Measurements from ENCODE around the gene CCDC121. TPM values are rescaled to one million over a fixed set of nuclear protein-coding genes. Genes with fewer than 3 reads are reported as not detected.

CCDC121 gene, protein sequence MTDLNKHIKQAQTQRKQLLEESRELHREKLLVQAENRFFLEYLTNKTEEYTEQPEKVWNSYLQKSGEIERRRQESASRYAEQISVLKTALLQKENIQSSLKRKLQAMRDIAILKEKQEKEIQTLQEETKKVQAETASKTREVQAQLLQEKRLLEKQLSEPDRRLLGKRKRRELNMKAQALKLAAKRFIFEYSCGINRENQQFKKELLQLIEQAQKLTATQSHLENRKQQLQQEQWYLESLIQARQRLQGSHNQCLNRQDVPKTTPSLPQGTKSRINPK
- 2.2 TPM for total RNA-seq
- 2.6 TPM for polyA plus RNA-seq
- long read RNA-seq, donor 1: 0 reads
- long read RNA-seq, donor 2, partial matches to known transcripts: 0 of 7 reads
- long read RNA-seq, donor 2, other reads (novel, unspliced or antisense): 0 of 7 reads
- long read RNA-seq, donor 3, partial matches to known transcripts: 0 of 1 reads
- long read RNA-seq, donor 3, other reads (novel, unspliced or antisense): 0 of 1 reads
- long read RNA-seq, donor 4, partial matches to known transcripts: 0 of 1 reads
- long read RNA-seq, donor 4, other reads (novel, unspliced or antisense): 0 of 1 reads
- long read RNA-seq, donor 5, partial matches to known transcripts: 0 of 2 reads
- long read RNA-seq, donor 5, other reads (novel, unspliced or antisense): 0 of 2 reads
- long read RNA-seq, donor 6, partial matches to known transcripts: 0 of 4 reads
- long read RNA-seq, donor 6, other reads (novel, unspliced or antisense): 0 of 4 reads
- long read RNA-seq, donor 7, partial matches to known transcripts: 0 of 3 reads
- long read RNA-seq, donor 7, other reads (novel, unspliced or antisense): 0 of 3 reads
- long read RNA-seq, donor 8: 0 reads
- long read RNA-seq, donor 9, partial matches to known transcripts: 0 of 1 reads
- long read RNA-seq, donor 9, other reads (novel, unspliced or antisense): 0 of 1 reads
- long read RNA-seq, donor 10, partial matches to known transcripts: 0 of 4 reads
- long read RNA-seq, donor 10, other reads (novel, unspliced or antisense): 0 of 4 reads

DNA sequence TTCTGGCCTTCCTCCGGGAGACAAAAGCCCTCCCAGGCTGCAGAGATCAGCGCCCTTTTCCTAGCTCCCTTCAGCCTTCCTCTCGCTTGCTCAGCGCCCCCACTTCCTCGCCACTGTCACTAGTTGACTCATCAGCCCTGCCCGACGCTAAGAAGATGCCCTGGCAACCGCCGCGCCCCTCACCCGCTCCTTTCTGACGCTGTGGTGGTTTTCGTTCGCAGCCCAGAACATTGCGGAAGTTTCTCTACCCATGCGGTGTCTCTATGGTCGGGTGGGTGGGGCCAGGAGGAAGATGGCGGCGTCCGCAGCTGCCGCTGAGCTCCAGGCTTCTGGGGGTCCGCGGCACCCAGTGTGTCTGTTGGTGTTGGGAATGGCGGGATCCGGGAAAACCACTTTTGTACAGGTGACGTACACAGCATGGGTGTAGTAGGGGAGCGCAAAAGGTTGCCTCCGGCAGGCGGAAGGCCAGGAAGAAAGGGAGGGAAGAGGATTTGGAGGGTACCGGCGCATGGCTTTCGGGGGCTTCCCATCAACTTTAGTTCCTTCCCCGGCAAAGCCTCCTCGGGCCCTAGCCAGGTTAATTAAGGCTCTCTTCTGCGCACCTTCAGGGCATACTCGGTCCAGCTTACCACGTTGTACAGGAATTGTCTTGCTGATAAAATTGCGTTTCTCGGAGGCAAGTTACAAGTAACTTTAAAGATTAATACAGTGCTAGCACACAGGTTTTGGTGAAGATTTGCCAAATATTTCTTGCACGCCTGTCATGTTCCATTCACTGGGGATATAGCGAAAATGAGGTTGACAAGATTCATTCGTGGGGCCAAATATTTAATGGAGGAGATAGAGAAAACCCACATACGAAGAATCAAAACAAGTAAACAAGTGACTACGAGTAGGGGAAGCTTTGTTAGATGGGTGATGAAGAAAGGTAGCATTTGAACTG is at the start of gene CCDC121, which contains the start of gene GPN1:
Gene CCDC121, minus strand, starts transcription at position 246 of the 943 bp plus-strand sequence. CDS start 1,213 bp downstream, outside the sequence.
Gene GPN1, plus strand, starts transcription at position 284 of the 943 bp plus-strand sequence. Its CDS starts 9 bp downstream, at position 293.
- peaks cover 12 to 33% of the 10 kb centered on the region in 2 donors for H3K36me3 ChIP-seq (ENCODE audit: control insufficient read depth in 2 of 2, insufficient read depth in 2 of 2, low read length in 1 of 2)
- WGBS: 1% methylated on average over 44 of the region's 44 CpGs
- H3K27ac ChIP-seq (ENCODE audit: low read depth in 1 of 2, low read length in 1 of 2): peak within 1 kb of the TSS; percentile 60 to 83
- H3K4me1 ChIP-seq (ENCODE audit: control insufficient read depth in 2 of 2, insufficient read depth in 2 of 2, low read length in 2 of 2): peaks cover 11 to 21% of the 10 kb centered on the region in 2 donors
- no peaks in the 10 kb centered on the region for H3K27me3 ChIP-seq (ENCODE audit: control insufficient read depth in 2 of 2, insufficient read depth in 1 of 2, low read length in 1 of 2)
- H3K9me3 ChIP-seq (ENCODE audit: control insufficient read depth in 2 of 2, insufficient read depth in 1 of 2, low read length in 1 of 2): no peaks in the 10 kb centered on the region
- H3K4me3 ChIP-seq (ENCODE audit: low read length in 2 of 2): peak within 1 kb of the TSS; percentile 69 to 85
- DNase-seq (ENCODE audit: low read depth in 6 of 9, low spot score in 9 of 9): peak; percentile 83 to 96 (median 91)

DNA sequence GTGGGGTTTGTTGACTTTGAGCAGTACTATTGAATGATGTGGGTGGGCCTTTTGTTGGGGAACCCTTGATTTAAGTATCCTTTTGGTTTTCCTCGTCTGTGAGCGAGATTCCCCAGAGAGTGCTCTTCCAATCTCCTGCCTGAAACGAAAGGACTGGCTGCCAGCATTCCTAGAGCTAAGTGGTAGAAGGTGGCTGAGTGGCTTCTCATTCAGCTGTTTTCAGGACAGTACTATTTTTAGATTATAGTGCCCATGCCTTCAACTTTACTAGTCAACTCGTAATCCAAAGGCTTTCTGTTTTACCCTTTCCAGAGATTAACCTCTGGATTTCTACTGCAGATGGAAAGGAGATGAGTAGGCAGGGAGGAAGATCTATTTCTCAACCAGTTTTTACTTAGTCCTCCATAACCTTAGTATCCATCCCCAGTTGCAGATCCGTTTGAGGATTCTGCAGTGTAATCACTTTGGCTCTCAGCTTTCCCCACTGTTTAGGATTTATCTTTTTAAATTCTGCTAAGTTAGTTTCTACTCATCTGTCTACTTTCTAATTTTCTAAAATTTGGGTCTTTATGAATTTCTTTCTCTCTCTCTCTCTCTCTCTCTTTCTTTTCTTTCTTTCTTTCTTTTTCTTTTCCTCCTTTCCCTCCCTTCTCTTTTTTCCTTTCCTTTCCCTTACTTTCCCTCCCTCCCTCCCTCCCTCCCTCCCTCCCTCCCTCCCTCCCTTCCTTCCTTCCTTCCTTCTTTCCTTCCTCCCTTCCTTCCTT is 44.1 kb upstream of the CCDC121 start:
- H3K4me1 ChIP-seq (ENCODE audit: control insufficient read depth in 2 of 2, insufficient read depth in 2 of 2, low read length in 2 of 2): no peaks in the 10 kb centered on the region
- H3K9me3 ChIP-seq (ENCODE audit: control insufficient read depth in 2 of 2, insufficient read depth in 1 of 2, low read length in 1 of 2): no peaks in the 10 kb centered on the region
- no peak for DNase-seq (ENCODE audit: low read depth in 6 of 9, low spot score in 9 of 9)
- no peak overlapping the region for H3K27ac ChIP-seq (ENCODE audit: low read depth in 1 of 2, low read length in 1 of 2)
- no peak overlapping the region for H3K4me3 ChIP-seq (ENCODE audit: low read length in 2 of 2)
- H3K27me3 ChIP-seq (ENCODE audit: control insufficient read depth in 2 of 2, insufficient read depth in 1 of 2, low read length in 1 of 2): no peaks in the 10 kb centered on the region
- peaks cover 15 to 39% of the 10 kb centered on the region in 2 donors for H3K36me3 ChIP-seq (ENCODE audit: control insufficient read depth in 2 of 2, insufficient read depth in 2 of 2, low read length in 1 of 2)
- 94% methylated on average over 5 of the region's 5 CpGs for WGBS

- no peak for DNase-seq (ENCODE audit: low read depth in 6 of 9, low spot score in 9 of 9)
- peaks cover 19 to 32% of the 10 kb centered on the region in 2 donors for H3K36me3 ChIP-seq (ENCODE audit: control insufficient read depth in 2 of 2, insufficient read depth in 2 of 2, low read length in 1 of 2)
Observed at GRCh38 chr2:27671235-27671634, 42.4 kb upstream of the CCDC121 start.

DNA sequence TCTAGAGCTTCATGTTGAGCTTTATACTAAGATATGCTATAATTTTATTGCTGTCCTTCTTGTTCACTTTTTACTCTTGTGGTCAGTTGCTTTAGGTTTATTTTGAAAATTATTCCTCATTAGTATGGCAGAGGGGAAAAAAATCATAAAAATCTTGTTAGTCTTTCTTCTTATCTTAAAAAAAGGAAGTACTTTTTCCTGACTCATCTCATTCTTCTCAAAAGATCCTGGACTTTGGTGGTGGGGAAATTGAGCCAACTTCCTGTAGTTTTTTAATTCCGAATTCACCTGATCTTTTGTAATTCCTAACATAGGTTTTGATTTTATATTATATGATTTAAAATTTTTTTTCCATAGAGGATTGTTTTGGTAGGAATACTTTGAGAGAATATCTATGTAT is 38.6 kb upstream of the CCDC121 start:
- no peak overlapping the region for H3K27ac ChIP-seq (ENCODE audit: low read depth in 1 of 2, low read length in 1 of 2)
- H3K4me1 ChIP-seq (ENCODE audit: control insufficient read depth in 2 of 2, insufficient read depth in 2 of 2, low read length in 2 of 2): peaks cover 15 to 16% of the 10 kb centered on the region in 2 donors
- H3K27me3 ChIP-seq (ENCODE audit: control insufficient read depth in 2 of 2, insufficient read depth in 1 of 2, low read length in 1 of 2): no peaks in the 10 kb centered on the region
- peaks cover 15% of the 10 kb centered on the region in 2 donors for H3K36me3 ChIP-seq (ENCODE audit: control insufficient read depth in 2 of 2, insufficient read depth in 2 of 2, low read length in 1 of 2)
- DNase-seq (ENCODE audit: low read depth in 6 of 9, low spot score in 9 of 9): no peak
- 69% methylated on average over 1 of the region's 1 CpG for WGBS
- peaks cover 0 to 9% of the 10 kb centered on the region in 2 donors for H3K9me3 ChIP-seq (ENCODE audit: control insufficient read depth in 2 of 2, insufficient read depth in 1 of 2, low read length in 1 of 2)
- H3K4me3 ChIP-seq (ENCODE audit: low read length in 2 of 2): no peak overlapping the region

More at GRCh38 chr2:27671235-27671634, 42.4 kb upstream of the CCDC121 start:
- H3K9me3 ChIP-seq (ENCODE audit: control insufficient read depth in 2 of 2, insufficient read depth in 1 of 2, low read length in 1 of 2): no peaks in the 10 kb centered on the region
- no peaks in the 10 kb centered on the region for H3K27me3 ChIP-seq (ENCODE audit: control insufficient read depth in 2 of 2, insufficient read depth in 1 of 2, low read length in 1 of 2)
- no peak overlapping the region for H3K4me3 ChIP-seq (ENCODE audit: low read length in 2 of 2)
- no peak overlapping the region for H3K27ac ChIP-seq (ENCODE audit: low read depth in 1 of 2, low read length in 1 of 2)
- WGBS: over 99% methylated on average over 4 of the region's 4 CpGs
- no peaks in the 10 kb centered on the region for H3K4me1 ChIP-seq (ENCODE audit: control insufficient read depth in 2 of 2, insufficient read depth in 2 of 2, low read length in 2 of 2)

DNA sequence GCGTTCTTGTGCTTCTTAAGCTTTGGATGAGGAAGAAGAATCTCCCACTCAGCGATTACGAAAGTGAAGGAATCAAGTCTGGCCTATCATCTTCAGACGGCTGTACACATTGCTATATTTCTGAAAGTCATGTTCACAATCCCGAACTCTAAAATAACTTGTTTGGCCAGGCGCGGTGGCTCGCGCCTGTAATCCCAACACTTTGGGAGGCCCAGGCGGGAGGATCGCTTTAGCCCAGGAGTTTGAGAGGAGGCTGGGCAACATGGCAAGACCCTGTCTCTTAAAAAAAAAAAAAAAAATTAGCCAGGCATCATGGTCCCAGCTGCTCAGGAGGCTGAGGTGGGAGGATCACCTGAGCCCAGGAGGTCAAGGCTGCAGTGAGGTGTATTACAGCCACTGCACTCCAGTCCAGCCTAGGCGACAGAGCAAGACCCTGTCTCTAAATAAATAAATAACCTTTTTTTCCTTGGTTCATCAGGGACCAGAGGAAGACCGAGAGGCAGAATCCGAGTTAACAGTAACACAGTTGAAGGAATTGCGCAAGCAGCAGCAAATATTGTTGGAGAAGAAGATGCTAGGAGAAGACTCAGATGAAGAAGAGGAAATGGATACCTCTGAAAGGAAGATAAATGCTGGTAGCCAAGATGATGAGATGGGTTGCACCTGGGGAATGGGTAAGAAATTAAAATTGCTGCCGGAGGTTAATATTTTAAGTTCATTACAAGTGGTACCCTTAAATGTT is 36.0 kb upstream of the CCDC121 start:
- WGBS: 91% methylated on average over 16 of the region's 16 CpGs
- Histone ChIP-seq H3K4me3 (ENCODE audit: low read length in 2 of 2) (peak overlapping the region; percentile 81 to 98), H3K36me3 (ENCODE audit: control insufficient read depth in 2 of 2, insufficient read depth in 2 of 2, low read length in 1 of 2) (peaks cover 28 to 34% of the 10 kb centered on the region in 2 donors), H3K9me3 (ENCODE audit: control insufficient read depth in 2 of 2, insufficient read depth in 1 of 2, low read length in 1 of 2) (peaks cover 0 to 9% of the 10 kb centered on the region in 2 donors), H3K4me1 (ENCODE audit: control insufficient read depth in 2 of 2, insufficient read depth in 2 of 2, low read length in 2 of 2) (peaks cover 15 to 17% of the 10 kb centered on the region in 2 donors), H3K27me3 (ENCODE audit: control insufficient read depth in 2 of 2, insufficient read depth in 1 of 2, low read length in 1 of 2) (no peaks in the 10 kb centered on the region), H3K27ac (ENCODE audit: low read depth in 1 of 2, low read length in 1 of 2) (no peak overlapping the region)
- DNase-seq (ENCODE audit: low read depth in 6 of 9, low spot score in 9 of 9): no peak

DNA sequence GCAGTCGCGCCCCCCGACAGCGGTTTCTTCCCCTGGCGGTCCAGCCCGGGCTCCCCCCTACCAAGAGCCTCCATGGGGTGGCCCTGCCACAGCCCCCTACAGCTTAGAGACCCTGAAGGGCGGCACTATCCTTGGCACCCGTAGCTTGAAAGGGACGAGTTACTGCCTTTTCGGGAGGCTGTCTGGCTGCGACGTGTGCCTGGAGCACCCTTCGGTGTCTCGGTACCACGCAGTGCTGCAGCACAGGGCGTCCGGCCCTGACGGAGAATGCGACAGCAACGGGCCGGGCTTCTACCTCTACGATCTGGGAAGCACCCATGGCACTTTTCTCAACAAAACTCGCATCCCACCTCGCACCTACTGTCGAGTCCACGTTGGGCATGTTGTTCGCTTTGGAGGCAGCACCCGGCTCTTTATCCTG is 35.4 kb upstream of the CCDC121 start:
- WGBS: 4% methylated on average over 28 of the region's 28 CpGs
- peak in 3 of 9 donors; percentile 1 to 11 (median 6) for DNase-seq (ENCODE audit: low read depth in 6 of 9, low spot score in 9 of 9)

DNA sequence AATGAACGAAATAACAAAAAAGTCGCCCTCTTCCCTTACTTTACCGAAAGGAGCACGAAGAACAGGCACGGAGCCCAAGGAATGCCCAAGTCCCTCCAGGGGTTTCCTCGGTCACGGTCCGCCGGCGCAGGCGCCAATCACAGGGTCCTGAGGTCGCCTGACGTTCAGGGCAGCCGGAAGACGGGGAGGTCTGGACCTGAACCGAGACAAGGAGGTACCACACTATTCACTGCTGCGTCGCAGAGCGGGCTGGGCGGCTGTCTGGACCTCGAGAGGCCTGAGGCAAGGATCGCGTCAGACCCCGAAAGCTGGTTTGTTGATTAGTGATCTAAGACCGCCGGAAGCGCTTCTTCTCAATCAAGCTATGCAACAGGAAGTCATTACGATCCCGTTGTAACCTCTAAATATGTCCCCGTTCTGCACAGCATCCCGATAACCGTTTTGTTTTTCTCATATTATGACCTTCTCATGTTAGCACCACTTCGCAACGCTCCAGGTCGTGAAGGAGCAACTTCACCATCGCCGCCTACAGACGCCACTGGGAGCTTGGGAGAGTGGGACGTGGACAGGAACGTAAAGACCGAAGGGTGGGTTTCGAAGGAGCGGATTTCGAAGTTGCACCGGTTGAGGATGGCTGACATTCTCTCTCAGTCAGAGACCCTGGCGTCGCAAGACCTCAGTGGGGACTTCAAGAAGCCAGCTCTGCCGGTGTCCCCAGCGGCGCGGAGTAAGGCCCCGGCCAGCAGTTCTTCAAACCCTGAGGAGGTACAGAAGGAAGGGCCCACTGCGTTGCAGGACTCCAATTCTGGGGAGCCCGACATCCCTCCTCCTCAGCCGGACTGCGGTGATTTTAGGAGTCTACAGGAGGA is 34.7 kb upstream of the CCDC121 start, which contains the start of the genes SLC4A1AP and SUPT7L:
Gene SLC4A1AP, plus strand, starts transcription at position 605 of the 869 bp plus-strand sequence. Its CDS starts 26 bp downstream, at position 631.
Gene SUPT7L, minus strand, starts transcription at position 330 of the 869 bp plus-strand sequence. CDS start 1,422 bp downstream, outside the sequence.
- DNase-seq (ENCODE audit: low read depth in 6 of 9, low spot score in 9 of 9): peak; percentile 70 to 93 (median 79)
- peaks cover 15 to 17% of the 10 kb centered on the region in 2 donors for H3K4me1 ChIP-seq (ENCODE audit: control insufficient read depth in 2 of 2, insufficient read depth in 2 of 2, low read length in 2 of 2)
- peaks cover 23 to 32% of the 10 kb centered on the region in 2 donors for H3K36me3 ChIP-seq (ENCODE audit: control insufficient read depth in 2 of 2, insufficient read depth in 2 of 2, low read length in 1 of 2)
- H3K9me3 ChIP-seq (ENCODE audit: control insufficient read depth in 2 of 2, insufficient read depth in 1 of 2, low read length in 1 of 2): peaks cover 0 to 9% of the 10 kb centered on the region in 2 donors
- peak within 1 kb of the TSS; percentile 81 to 98 for H3K4me3 ChIP-seq (ENCODE audit: low read length in 2 of 2)
- no peaks in the 10 kb centered on the region for H3K27me3 ChIP-seq (ENCODE audit: control insufficient read depth in 2 of 2, insufficient read depth in 1 of 2, low read length in 1 of 2)
- peak within 1 kb of the TSS; percentile 92 to 94 for H3K27ac ChIP-seq (ENCODE audit: low read depth in 1 of 2, low read length in 1 of 2)
- WGBS: under 1% methylated on average over 56 of the region's 56 CpGs

More for the DNA sequence above, 35.4 kb upstream of the CCDC121 start:
- peaks cover 15 to 17% of the 10 kb centered on the region in 2 donors for H3K4me1 ChIP-seq (ENCODE audit: control insufficient read depth in 2 of 2, insufficient read depth in 2 of 2, low read length in 2 of 2)
- H3K9me3 ChIP-seq (ENCODE audit: control insufficient read depth in 2 of 2, insufficient read depth in 1 of 2, low read length in 1 of 2): peaks cover 0 to 9% of the 10 kb centered on the region in 2 donors
- H3K36me3 ChIP-seq (ENCODE audit: control insufficient read depth in 2 of 2, insufficient read depth in 2 of 2, low read length in 1 of 2): peaks cover 28 to 34% of the 10 kb centered on the region in 2 donors
- peak overlapping the region; percentile 81 to 98 for H3K4me3 ChIP-seq (ENCODE audit: low read length in 2 of 2)
- peak overlapping the region; percentile 92 to 94 for H3K27ac ChIP-seq (ENCODE audit: low read depth in 1 of 2, low read length in 1 of 2)
- no peaks in the 10 kb centered on the region for H3K27me3 ChIP-seq (ENCODE audit: control insufficient read depth in 2 of 2, insufficient read depth in 1 of 2, low read length in 1 of 2)

Data from thymus (tissue), 14 donors.